ENCODE results near the gene SLC35A2.
"Not testable (repeated sequence)": the region's sequence is repeated elsewhere in the genome, so short reads cannot be mapped to it uniquely, and the experiment has no call there.

The SLC35A2 gene

GRCh38 chrX:48901069-48901468, 10.4 kb downstream of the SLC35A2 start:
- no peak for DNase-seq

DNA sequence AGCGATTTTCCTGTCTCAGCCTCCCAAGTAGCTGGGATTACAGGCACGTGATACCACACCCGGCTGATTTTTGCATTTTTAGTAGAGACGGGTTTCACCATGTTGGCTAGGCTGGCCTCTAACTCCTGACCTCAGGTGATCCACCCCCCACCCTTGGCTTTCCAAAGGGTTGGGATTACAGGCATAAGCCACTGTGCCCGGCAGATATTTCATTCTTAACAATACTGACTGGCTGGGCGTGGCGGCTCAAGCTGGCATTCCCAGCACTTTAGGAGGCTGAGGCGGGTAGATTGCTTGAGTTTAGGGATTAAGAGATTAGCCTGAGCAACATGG, 12.4 kb downstream of the SLC35A2 start:
- DNase-seq = no peak

DNA sequence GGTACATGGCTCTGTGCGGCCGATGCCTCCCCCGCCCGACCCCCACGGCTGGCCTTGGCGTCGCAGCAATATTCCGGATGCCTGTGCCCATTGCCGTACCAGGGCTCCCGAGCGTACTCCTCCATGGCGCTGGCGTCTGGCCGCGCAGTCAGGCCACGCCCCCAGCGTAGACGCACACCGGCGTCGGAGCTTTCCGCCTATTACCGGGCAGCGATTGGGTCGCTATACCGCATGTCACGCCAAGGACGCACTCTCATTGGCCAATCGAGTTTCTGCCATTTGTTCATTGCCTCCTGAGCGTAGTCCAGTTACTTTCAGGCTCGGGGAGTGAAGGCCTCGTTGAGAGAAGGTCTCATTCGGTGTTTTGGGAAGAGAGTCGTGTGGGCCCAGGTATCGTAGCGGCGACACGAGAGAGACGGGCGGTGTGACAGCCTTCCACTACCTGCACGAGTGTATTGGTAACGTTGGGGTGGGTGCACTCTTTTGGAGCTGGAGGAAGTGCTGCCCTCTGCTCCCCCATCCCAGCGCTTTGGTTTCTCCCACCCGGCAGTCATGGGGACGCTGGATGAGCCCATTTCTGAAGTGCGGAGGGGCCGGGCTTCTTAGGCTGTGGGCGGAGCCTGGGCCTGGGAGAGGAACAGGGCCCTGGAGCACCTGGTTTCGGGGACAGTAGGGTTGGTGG, 13.7 kb downstream of the SLC35A2 start, which contains the start of the genes PQBP1 and TIMM17B:
Gene PQBP1, plus strand, starts transcription at position 306 of the 682 bp plus-strand sequence. CDS start 580 bp downstream, outside the sequence.
Gene TIMM17B, minus strand, starts transcription at position 144 of the 682 bp plus-strand sequence. Its CDS starts 19 bp downstream, at position 125.
- DNase-seq = peak; percentile 85 to 92

DNA sequence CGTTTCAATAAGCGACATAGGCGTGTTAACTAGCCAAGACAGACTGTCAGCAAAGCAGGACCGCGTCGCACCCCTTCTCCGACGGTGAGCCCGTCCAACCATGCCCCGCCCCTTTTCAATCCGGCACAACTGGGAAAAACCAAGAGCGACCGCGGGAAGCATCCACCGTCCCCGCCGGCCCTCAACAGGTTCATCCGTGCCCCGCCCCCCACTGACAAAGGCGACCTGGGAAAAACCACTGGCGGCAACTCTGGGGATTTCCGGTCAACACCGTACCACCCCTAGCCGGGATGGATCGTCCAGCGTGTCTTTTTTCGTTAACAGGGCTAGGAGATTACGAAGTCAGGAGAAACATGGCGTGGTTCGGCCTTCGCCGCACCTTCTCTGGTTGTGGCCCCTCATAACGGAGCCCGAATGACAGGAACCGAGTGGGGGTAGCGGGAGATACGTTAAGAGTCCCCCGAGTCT, 14.3 kb downstream of the SLC35A2 start:
- DNase-seq = peak; percentile 74 to 75

GRCh38 chrX:48896611-48897011, 14.8 kb downstream of the SLC35A2 start:
- DNase-seq = no peak

DNA sequence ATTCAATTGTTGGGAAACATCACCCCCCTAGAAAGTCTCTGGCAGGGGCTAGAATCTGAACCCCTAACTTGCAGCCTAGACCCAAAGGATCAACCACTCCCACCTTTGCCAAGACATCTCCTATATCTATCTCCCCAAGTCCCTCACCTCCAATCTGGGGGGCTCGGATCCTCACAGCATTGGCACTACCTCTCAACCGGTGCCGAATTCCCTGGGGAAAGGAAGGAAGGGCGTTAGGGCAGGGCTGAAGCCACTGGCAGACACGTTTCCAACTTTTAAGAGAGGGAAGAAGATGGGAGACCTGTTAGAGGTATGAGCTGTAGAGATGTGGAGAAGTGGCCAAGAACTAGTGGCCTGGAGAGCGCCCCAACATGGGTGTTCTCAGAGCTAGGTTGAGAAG, 16.6 kb downstream of the SLC35A2 start:
- no peak for DNase-seq

GRCh38 chrX:48893556-48894348, 17.7 kb downstream of the SLC35A2 start:
- DNase-seq = no peak

GRCh38 chrX:48892896-48893295, 18.6 kb downstream of the SLC35A2 start:
- no peak for DNase-seq

DNA sequence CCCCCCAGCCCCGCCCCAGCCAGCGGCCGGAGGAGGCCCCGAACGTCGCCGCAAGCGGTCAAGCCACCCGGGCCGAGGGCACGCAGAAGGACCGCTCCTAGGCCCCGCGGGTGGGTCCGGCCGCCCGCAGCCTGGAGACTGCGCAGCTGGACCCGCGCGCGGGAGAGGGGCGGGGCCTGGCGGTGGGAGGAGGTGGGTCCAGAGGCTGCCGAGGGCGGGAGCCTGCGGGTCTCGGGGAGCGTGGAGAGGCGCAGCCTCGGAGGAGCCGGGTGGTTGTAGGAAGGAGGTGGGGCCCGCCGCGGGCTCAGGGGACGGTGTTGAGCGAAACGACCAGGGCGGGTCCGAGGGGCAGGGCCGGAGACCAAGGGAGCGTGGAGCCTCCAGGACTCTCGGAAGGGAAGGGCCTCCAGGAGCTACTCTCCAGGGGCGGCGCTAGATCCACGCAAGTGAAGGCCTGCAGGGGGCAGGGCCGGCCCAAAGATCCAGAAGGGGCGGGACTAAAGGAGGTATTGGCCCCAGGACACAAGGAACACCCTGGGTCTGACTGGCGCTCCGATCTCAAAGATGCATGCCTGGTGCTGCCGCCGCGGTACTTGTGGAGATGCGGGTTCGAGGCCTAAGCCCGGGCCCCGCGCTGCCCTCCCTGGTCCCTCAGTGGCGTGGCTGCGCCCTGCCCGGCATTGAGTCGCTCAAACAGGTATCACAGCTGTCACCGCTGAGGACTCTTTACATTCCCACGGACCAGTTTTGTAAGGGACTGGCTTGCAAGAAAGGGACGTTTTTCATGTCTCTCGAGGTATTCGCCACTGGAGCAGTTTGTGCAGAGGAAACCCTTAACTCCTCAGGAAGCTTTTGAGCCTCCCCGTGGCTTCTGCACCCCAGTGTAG, 19.8 kb downstream of the SLC35A2 start:
- peak; percentile 76 to 80 for DNase-seq

GRCh38 chrX:48890934-48891401, 20.5 kb downstream of the SLC35A2 start:
- DNase-seq = no peak

GRCh38 chrX:48890296-48890925, 21.0 kb downstream of the SLC35A2 start:
- no peak for DNase-seq

- not testable (repeated sequence) for DNase-seq
Measured at GRCh38 chrX:48886586-48886985, 24.9 kb downstream of the SLC35A2 start.

DNA sequence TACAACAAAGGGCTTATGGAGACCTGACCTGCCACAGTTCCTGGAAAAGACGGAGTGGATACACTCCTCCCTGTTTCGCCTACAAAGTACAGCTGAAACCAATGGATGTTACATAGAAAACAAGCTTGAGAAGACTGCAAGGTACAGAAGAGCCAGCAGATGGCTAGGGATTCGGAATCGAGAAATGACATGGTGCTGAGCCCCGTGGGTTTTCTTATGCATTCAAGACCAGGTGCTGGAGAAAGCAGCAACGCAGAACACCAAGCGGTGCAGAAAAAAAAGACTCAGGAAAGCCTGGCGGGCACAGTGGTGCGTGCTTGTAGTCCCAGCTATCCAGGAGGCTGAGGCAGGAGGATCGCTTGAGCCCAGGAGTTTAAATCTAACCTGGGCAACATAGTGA, 27.7 kb downstream of the SLC35A2 start:
- DNase-seq = no peak

- peak; percentile 57 to 82 for DNase-seq
Measured at GRCh38 chrX:48876944-48877343, 34.5 kb downstream of the SLC35A2 start.

DNA sequence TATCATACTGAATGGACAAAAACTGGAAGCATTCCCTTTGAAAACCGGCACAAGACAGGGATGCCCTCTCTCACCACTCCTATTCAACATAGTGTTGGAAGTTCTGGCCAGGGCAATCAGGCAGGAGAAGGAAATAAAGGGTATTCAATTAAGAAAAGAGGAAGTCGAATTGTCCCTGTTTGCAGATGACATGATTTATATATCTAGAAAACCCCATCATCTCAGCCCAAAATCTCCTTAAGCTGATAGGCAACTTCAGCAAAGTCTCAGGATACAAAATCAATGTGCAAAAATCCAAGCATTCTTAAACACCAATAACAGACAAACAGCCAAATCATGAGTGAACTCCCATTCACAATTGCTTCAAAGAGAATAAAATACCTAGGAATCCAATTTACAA, 39.4 kb downstream of the SLC35A2 start:
- DNase-seq = not testable (repeated sequence)

- DNase-seq = no peak
Measured at GRCh38 chrX:48864210-48864609, 47.2 kb downstream of the SLC35A2 start.

DNA sequence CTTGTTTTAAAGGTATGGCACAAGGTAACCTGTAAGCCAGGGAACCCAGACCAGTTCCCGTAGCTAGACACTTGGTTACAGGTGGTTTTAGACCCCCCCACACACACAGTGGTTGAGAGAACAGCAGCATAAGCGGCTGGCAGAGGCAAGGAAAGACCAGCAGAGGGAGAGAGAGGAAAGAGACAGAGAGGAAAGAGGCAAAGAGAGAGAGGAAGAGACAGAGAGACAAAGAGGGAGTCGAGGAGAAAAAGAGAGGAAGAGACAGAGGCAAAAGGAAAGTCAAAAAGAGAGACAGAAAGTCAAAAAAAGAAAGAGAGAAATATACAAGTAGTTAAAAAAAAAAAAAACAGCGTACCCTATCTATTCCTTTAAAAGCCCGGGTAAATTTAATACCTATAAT, 56.5 kb downstream of the SLC35A2 start:
- peak in 1 of 2 donors; percentile 1 for DNase-seq

DNA sequence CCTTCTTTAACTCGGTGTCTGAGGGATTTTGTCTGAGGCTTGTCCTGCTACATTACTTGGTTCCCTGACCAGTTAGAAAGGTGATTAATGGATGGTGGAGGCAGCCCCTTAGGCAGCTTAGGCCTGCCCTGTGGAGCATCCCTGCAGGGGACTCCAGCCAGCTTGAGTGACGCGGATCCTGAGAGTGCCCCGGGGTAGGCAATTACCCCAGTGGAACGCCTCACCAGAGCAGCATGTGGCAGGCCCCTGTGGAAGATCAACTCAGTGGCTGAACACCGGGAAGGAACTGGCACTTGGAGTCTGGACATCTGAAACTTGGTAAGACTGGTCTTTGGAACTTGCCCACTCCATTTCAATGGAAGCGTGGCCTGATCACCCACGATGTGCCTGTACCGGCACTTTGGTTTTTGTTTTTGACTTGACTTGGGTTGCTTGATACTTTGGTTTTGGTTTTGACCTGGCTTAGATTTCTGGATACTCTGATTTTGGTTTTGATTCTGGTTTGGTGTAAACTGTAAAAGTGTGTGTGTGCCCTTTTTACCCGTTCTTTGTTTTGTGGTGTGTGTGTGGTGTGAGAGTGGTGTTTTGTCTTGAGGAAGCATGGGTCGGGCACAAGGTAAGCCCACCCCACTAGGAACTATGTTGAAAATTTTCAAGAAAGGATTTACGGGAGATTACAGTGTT, 57.2 kb downstream of the SLC35A2 start:
- not testable (repeated sequence) for DNase-seq

- not testable (repeated sequence) for DNase-seq
Measured at GRCh38 chrX:48853494-48853893, 58.0 kb downstream of the SLC35A2 start.
